ENCODE results near the gene FGF14.

DNA sequence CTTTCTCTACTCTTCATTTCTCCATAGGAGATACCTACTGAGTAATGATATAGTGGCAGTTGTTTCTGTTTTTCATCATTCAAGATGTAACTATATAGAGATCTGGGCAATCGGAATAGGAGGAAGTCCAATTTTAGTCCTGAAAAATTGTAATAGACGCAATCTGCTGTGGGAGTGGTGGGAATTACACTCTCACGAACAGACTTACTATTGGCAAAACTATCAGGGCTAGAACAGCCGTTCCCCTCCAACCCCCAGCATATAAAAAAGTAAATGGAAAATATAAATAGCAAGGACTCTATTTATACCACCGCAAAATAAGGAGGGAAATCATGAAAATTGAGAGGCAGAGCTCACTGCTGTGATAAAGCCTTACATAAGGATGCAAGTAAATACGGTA lies 330.1 kb downstream of the FGF14 start:
- TF ChIP-seq CTCF (IDR thresholded peaks at IDR 0.05) (no peak), POLR2AphosphoS5 (IDR thresholded peaks at IDR 0.05) (no peak)
